Activated effector memory CD4-positive, alpha-beta T cell treated with Interleukin-2 at 50 U/mL for 16 hours (primary cell): ENCODE results near the gene TF.
A peak's percentile ranks its signal among the peaks of the same experiment; 100 is the strongest.
"Not testable (repeated sequence)": the region's sequence is repeated elsewhere in the genome, so short reads cannot be mapped to it uniquely, and the experiment has no call there.

ENCODE experiments used
- DNase-seq: peaks from one replicate; pipeline ENCODE4 v3.0.0-alpha.2; 2020

Gene TF

GRCh38 chr3:133767607-133768006 lies 21.4 kb downstream of the TF start:
- DNase-seq = no peak

GRCh38 chr3:133769536-133769935 lies 23.3 kb downstream of the TF start:
- DNase-seq = no peak

DNA sequence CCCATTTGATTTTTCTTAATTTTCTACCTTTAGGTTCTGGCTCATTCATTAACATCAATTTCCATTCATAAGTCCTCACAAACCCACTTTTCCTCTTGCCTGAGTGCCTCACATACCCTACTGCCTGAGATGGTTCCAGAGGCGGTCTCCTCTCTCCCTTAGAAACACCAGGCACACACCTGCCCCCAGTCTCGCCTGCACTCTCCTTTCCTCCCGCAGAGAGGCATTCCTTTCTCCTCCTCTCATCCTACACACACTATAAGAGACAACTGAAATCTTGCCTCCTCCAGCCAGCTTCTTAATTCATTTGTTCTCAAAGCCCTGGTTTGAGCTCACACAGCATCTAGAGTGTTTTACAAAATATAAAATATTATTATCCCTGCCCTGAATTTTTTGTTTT lies 27.5 kb downstream of the TF start:
- no peak for DNase-seq

- DNase-seq = no peak
Observed at GRCh38 chr3:133775309-133775708, 29.1 kb downstream of the TF start.

GRCh38 chr3:133775835-133776234 lies 29.6 kb downstream of the TF start:
- no peak for DNase-seq

- DNase-seq = no peak
Observed at GRCh38 chr3:133776794-133777438, 30.7 kb downstream of the TF start.

DNA sequence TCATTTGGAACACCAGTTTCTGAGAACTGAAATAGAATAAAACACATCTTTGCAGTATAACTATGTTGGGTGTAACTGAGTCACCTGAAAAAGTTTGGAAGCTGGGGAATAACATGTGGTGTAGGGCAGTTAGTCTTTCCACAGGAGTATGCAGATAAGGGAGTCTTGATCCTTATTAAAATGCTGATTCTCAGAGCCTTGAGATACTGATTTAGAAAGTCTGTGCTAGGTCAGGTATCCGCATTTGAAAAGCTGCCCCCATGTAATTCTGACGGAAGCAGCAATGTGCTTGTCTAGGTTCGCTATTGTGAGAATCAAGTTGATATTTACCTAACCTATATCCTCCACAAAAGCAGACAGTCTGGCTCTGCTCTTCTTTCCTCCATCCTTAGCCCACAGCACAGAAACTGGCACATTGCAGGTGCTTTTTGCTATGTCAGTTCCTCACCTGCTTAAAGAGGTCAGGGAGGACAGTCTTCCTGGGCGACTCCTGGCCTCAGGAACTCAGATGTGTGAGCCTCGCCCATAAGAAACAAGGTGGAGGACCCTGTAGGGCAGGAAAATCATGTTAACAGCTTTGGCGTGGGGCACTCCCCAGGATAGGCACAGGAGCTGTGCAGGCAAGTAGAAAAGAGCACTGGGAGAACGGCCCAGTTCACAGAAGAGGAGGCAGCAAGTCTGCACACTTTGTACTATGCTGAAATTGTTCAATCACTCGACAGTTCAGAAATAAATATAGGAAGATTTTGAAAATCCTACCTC lies 31.8 kb downstream of the TF start:
- DNase-seq = no peak

- DNase-seq = no peak
Observed at GRCh38 chr3:133779626-133780203, 33.5 kb downstream of the TF start.

DNA sequence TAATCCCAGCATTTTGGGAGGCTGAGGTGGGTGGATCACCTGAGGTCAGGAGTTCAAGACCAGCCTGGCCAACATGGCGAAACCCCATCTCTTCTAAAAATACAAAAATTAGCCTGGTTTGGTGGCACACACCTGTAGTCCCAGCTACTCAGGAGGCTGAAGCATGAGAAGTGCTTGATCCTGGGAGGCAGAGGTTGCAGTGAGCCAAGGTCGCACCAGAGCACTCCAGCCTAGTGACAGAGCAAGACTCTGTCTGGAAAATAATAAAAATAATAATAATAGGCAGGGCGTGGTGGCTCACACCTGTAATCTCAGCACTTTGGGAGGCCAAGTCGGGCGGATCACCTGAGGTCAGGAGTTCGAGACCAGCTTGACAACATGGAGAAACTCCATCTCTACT lies 34.6 kb downstream of the TF start:
- not testable (repeated sequence) for DNase-seq

DNA sequence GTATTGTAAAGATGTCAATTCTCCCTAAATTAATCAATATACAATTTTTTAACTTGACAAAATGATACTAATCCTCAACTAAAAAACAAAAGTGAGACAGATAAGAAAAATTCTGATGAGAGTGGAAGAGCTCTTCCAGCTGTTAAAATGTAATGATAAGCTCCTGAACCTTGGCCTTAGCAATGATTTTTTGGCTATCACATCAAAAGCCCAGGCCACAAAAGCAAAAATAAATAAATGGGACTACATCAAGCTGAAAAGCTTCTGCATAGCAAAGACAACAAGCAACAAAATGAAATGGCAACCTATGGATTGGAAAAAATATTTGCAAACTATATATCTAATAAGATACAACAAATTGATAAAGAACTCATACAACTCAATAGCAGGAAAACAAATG lies 35.4 kb downstream of the TF start:
- no peak for DNase-seq

GRCh38 chr3:133782454-133782853 lies 36.3 kb downstream of the TF start:
- no peak for DNase-seq

- DNase-seq = no peak
Observed at GRCh38 chr3:133783762-133784161, 37.6 kb downstream of the TF start.

- no peak for DNase-seq
Observed at GRCh38 chr3:133788024-133788423, 41.8 kb downstream of the TF start.

DNA sequence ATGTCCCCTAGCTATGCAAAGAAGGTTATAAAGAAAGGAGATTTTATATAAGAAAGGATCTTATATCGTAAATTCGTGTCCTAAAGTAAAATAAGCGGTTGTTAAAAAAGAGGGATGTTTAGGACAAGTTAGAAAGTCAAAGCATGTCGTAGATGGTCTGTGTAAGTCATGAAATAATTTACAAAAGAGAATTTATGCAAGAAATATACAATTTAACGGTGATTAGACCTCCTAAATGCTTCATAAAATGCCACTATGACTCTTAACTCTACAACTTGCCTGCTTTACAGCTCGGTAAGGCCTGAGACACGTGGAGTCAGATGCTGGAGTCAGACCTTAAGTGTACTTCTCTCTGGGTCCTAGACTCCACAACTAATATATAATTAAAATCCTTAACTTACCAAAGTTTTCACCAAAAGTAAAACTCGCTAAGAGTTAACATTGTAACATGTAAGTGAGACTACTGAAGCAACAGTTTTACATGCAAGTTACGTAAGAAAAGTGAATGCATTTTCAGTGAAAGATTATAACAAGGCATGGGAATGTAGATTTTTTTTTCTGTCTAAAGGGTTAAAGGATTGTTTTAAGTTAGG lies 46.1 kb downstream of the TF start:
- no peak for DNase-seq

DNA sequence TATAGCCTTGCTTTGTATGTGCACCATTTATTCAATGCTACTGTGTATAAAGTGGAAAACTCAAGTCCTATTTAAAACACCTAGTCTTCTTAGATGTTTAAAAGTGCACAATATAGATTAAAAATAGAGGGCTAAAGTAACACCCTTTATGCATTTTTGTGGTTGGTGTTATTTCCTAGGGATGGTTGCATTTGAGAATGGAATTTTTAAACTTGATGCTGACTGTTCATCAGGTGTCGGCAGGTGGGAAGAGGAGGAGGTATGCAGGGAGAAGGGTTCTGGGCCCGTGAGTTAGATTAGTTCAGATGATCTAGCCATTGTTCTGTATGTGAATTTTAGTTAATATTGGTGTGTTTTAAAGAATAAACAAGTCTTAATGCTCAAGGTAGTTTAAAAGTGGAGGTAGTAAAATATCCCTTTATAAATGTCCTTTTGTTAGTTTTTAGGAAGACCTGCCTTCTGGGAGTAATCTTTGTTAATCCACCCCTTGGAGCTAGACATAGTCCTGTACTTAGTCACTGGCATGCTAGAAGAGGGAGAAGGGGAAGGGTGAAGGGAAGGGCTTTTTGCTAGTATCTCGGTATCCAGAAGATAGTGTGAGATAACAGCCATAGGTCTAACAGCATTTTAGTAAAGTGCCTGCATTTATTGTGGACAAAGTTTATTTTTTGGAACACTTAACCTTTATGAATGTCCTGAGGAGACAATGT lies 51.4 kb downstream of the TF start:
- no peak for DNase-seq

GRCh38 chr3:133799794-133800585 lies 53.8 kb downstream of the TF start:
- DNase-seq = no peak

DNA sequence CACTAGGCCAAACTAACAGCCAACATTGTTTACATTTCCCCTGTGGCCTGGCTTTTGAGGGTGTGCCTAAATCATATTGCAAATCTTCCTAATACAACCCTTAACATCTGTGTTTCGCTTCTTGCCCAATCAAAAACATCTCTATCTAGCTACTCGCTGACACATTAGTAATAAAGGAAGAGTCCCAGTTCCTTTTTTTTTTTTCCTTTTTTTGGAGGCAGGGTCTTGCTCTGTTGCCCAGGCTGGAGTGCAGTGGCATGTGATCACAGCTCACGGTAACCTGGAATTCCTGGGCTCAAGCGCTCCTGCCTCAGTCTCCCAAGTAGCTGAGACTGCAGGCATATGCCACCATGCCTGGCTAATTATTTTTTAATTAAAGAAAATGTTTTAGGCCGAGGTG lies 57.3 kb downstream of the TF start:
- DNase-seq = no peak

DNA sequence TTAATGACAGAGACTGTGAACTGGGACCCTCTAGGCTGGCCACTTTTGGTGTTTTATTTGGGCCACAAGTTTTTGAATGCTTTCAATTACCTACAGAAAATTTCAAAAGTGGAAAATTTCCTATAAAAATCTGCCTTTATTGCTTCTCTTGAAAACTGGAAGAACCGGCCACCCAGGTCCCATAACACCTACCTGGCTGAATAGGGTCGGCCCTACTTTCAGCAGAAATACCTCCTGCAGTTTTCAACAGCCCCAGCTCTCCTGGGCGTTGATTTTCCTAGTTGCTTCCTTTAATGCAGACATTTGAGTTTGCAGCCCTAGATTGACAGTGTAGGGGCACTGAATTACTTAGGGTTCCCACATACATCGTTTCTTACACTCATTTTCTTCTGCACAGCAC lies 58.7 kb downstream of the TF start:
- DNase-seq = no peak

DNA sequence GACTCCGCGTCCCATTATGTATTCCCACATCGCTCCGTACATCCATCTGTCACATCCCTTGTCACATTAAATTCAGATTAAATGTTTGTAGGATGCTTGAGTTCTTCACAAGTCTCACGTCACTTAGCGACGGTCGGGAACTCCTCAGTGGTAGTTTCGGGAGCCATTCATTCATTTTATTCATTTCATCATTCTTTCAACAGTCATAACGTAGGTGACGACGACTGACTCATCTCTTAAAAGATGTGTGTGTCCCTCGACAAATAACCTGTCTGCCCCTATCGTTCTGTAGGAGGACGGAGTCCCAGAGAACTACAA lies 59.1 kb downstream of the TF start:
- no peak for DNase-seq

- DNase-seq = peak; percentile 92
Observed at GRCh38 chr3:133805702-133806475, 59.7 kb downstream of the TF start, which contains the start of gene SRPRB. Gene SRPRB (plus strand): TSS chr3:133805815. CDS start chr3:133805849, 34 bp downstream.

- no peak for DNase-seq
Observed at GRCh38 chr3:133812872-133813271, 66.7 kb downstream of the TF start.

DNA sequence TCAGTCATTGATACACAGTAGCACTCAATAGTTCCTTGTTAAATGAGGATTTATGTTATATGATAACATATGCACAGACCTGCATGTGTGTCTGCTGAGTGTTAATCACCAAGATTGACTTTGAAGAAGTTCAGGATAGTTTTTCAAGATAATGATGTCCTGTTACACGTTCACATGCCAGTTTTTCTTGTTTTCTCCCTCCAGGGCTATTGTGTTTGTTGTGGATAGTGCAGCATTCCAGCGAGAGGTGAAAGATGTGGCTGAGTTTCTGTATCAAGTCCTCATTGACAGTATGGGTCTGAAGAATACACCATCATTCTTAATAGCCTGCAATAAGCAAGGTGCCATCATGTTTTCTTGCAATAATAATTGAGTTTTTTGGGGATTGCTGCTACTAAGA lies 69.2 kb downstream of the TF start:
- no peak for DNase-seq
